HEK293T (cell line): ENCODE measurements around the gene APOLD1.

Experiments
- CTBP1 ChIP-seq: fragments of 450-650 bp; IDR thresholded peaks from 2 replicates; pipeline ENCODE4 v1.6.1; 2016; ENCODE audit warnings: borderline replicate concordance
- ELF4 ChIP-seq: fragments of 450-650 bp; IDR thresholded peaks from 2 replicates; pipeline ENCODE4 v1.6.1; 2017; ENCODE audit warnings: antibody characterized with exemption
- L3MBTL2 ChIP-seq: fragments of 450-650 bp; conservative IDR thresholded peaks from 2 replicates; pipeline ENCODE4 v1.6.1; 2016; ENCODE audit warnings: mild to moderate bottlenecking
- SP1 ChIP-seq: fragments of 450-650 bp; IDR thresholded peaks from 2 replicates; pipeline ENCODE4 v1.6.1; 2017

DNA sequence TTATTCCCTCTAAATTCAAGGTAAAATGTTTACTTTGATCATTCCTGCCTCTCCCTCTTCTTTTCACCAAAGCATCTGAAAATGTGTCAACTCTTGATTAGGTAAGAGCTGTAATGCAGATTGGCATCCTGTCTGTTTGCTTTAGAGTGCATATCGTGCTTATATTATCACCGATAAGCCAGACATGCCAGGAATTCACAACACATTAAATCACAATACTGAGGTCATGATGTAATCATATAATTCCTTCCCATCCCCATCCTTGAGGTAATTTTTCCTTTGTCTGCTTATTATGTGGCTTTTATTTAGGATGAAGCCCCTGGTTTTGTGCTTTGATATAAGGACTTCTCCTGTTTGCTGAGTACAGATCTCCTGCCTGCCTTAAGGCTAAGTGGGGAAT, 37.8 kb downstream of the APOLD1 start:
- TF ChIP-seq ELF4 (no peak), SP1 (no peak), L3MBTL2 (no peak), CTBP1 (no peak)
